Lung microvascular endothelial cell (primary cell): ENCODE results near the gene RET. TPM values are rescaled to one million over a fixed set of nuclear protein-coding genes. Genes with fewer than 3 reads are reported as not detected.

ENCODE experiments used
- DNase-seq, 2 donors: peaks; one replicate each; pipeline versions ENCODE4 v3.0.0 to v3.0.0-alpha.2; 2010; ENCODE audit warnings: low read depth in 2 of 2
- total RNA-seq: library from RNA; depleted of rRNA; stranded (reverse); fragments of >200 nt; gene quantifications from 2 replicates; pipeline ENCODE4 v1.2.1, GENCODE V29; 2014

The RET gene
- total RNA-seq, 1 donor from 2014 or later = 6.5 TPM

DNA sequence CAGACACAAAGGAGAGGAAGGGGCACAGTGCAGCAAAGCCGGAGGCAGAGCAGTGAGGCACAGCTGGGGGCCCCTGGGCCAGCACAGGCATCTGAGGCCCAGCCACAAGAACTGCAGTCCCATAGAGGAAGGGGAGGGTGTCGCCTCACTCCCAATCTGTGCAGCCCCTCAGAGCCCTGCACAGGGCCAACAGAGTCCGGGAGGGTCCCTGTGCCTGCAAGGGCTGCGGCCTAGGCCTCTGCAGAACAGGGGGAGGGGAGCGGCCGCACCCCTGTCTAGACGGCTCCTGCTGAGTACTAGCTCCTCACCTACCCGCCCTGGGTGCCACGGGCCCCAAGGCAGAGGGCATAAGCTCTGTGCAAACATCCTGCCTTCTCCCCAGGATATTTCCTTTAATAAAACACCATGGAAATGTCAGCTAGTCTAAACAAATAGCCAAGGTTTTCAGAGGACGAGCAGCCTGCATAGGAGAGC lies 32.4 kb upstream of the RET start:
- no peak for DNase-seq

GRCh38 chr10:43044961-43045621 lies 31.8 kb upstream of the RET start:
- DNase-seq = no peak

DNA sequence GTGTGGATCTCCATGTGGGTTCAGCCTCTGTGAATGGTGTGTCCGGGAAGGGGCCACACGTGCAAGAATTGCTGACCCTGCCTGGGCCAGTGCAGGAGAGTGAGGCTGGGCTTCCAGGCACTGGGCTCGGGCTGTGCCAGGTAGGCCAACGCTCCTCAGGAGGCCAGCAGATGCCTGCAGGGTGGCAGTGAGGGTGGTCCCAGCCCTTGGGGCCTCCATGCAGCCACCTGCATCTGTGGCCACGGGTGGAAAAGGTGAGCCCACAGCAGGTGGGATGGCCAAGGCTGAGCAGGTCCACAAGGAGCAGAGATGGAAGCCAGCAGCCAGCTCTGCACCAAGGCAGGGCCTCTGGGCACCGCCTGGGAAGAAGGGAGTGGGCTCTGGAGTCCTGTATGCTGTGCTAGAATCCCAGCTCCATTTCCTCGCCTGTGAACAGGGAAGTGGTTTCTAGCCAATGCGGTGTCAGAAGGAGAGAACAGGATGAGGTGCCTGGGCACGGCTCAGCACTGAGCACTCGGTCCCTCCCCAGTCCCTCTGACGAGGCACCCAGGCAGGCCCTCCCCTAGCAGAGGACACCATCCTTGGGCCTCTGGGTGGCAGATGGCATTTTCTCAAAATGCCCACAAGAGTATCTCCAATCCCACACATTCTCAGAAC lies 31.1 kb upstream of the RET start:
- no peak for DNase-seq

GRCh38 chr10:43046288-43046991 lies 30.4 kb upstream of the RET start:
- DNase-seq = no peak

GRCh38 chr10:43047288-43047970 lies 29.4 kb upstream of the RET start:
- no peak for DNase-seq

GRCh38 chr10:43048301-43049051 lies 28.4 kb upstream of the RET start:
- DNase-seq = no peak

DNA sequence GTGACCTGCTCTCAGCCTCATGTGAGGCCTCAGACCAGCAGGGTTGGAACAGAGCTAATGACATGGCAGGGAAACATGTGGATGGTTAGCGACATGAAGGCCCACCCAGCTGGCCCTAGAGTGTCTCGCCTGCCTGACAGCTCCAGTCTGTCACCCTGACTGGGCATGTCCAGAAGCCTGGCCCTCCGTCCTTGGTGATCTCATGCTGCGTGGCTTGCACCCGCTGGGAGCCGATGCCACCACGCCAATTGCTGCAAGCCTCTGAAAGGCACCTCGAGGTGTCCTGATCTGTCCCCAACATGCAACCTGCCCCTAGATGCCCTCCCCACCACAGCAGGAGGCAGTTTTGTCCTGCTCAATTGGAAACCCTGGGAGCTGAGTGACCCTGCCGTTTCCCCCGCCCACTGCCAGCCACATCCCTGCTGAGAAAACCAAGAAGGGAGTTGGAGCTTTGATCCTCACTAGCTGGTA lies 27.8 kb upstream of the RET start:
- DNase-seq = no peak

DNA sequence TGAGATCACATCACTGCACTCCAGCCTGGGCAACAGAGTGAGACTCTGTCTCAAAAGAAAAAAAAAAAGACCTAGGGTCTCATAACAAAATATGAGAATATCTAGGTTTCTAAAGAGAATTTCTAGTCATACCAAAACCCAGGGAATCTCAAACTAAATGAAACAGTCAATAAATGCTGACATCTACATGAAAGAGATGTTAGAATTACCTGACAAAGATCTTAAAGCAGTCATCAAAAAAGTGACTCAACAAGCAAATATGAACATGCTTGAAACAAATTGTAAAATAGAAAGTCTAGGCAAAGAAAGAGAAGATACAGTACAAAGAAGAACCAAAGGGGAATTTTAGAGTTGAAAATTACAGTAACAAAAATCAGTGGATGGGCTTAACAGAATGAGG lies 26.9 kb upstream of the RET start:
- no peak for DNase-seq

- DNase-seq = no peak
Observed at GRCh38 chr10:43053825-43054224, 23.0 kb upstream of the RET start.

GRCh38 chr10:43054593-43054992 lies 22.3 kb upstream of the RET start:
- DNase-seq = no peak

- no peak for DNase-seq
Observed at GRCh38 chr10:43055217-43055616, 21.7 kb upstream of the RET start.

DNA sequence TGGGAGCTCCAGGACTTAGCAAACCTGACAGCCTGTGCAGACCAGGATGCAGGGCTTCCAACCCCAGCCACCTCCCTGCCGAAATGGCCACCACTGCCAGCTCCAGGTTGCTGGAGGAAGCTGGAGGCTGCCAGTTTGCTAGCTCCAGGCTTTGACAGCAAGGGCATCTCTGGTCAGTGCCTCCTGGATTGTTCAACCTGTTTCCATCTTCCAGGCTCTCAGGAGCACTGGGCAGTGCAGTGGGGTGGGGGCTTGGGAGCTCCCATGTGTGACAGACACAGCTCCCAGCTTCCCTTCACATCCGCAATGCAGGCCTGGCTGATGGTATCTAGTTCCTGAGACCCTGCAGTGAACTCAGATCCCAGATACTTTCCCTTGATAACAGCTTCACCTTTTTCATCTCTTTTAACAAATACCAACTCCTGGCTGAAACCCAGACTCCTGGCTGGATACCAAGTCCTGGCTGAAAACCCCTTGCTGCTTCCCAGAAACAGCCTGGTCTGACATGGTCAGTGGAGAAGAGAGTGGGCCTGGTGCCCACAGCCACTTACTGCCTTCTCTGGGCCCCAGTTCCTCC lies 20.8 kb upstream of the RET start:
- peak in 1 of 2 donors; percentile 9 for DNase-seq

GRCh38 chr10:43056568-43057011 lies 20.3 kb upstream of the RET start:
- no peak for DNase-seq

GRCh38 chr10:43057231-43057711 lies 19.6 kb upstream of the RET start:
- peak in 1 of 2 donors; percentile 31 for DNase-seq

- no peak for DNase-seq
Observed at GRCh38 chr10:43057831-43058340, 19.0 kb upstream of the RET start.

- no peak for DNase-seq
Observed at GRCh38 chr10:43058716-43059335, 18.0 kb upstream of the RET start.

DNA sequence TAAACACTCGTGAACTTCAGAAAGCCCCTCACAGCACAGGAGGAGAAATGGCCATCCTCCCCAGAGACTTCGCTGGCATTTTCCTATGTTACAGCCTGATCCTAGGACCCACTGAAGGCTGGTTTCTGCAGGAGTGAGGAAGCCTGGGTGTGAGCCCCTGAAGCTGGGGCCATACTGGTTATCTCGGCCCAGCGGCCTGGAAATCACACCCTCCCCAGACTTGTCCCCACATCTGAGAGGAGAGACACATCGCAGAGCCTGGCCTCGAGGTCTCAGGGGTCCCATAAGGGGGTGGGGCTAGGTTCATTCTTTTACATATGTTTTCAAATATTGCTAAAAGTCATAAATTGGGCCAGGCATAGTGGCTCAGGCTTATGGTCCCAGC lies 17.5 kb upstream of the RET start:
- DNase-seq = no peak

- DNase-seq = no peak
Observed at GRCh38 chr10:43059828-43060227, 17.0 kb upstream of the RET start.

GRCh38 chr10:43060291-43060690 lies 16.6 kb upstream of the RET start:
- DNase-seq = no peak

GRCh38 chr10:43061331-43061730 lies 15.5 kb upstream of the RET start:
- no peak for DNase-seq
